ENCODE data around the gene CLINT1. TPM values are rescaled to one million over a fixed set of nuclear protein-coding genes. Genes with fewer than 3 reads are reported as not detected.

Gene CLINT1
- total RNA-seq: 85.1 and 150 TPM in 2 replicates

GRCh38 chr5:157858527-157859226, at the start of gene CLINT1:
Gene CLINT1 (minus strand): TSS chr5:157859145. CDS start chr5:157858970, 175 bp downstream.

GRCh38 chr5:157743163-157744050, 115.5 kb downstream of the CLINT1 start, which contains the start of gene LSM11:
Gene LSM11 (plus strand): TSS chr5:157743712. CDS start chr5:157743751, 39 bp downstream.

Other genes starting within 250 kb of the CLINT1 start
- under 0.01 TPM in 1 of 2 replicates, not detected in the other for gene SOX30, start 206.7 kb downstream of the CLINT1 start, total RNA-seq
- not detected in 2 replicates for gene C5orf52, start 187.6 kb downstream of the CLINT1 start, total RNA-seq
- 17.8 and 20.6 TPM in 2 replicates for gene THG1L, start 127.7 kb downstream of the CLINT1 start, total RNA-seq
- 4.8 and 7.3 TPM in 2 replicates for gene LSM11, start 115.4 kb downstream of the CLINT1 start, total RNA-seq

Measured in regular cardiac myocyte (primary cell).